ENCODE measurements around the gene DYNC1H1. TPM values are rescaled to one million over a fixed set of nuclear protein-coding genes. Genes with fewer than 3 reads are reported as not detected.
A peak's percentile ranks its signal among the peaks of the same experiment; 100 is the strongest.

Gene DYNC1H1
- total RNA-seq, 2 experiments from 2014 or later = 291 to 301 TPM

GRCh38 chr14:102016420-102017090, 52.2 kb downstream of the DYNC1H1 start:
- ATAC-seq = no peak
- DNase-seq = no peak
- no peak for TF ChIP-seq CTCF (IDR thresholded peaks at IDR 0.05)
- CTCF ChIA-PET = no interaction called here
- H3K27ac Mint-ChIP-seq = no peak overlapping the region
- POLR2A ChIA-PET = interaction anchor here (0.9 kb wide), 1 partner anchor 8 kb away, joined by 3 read pairs; no protein-coding TSS in a partner anchor
- peaks cover 77% of the 10 kb centered on the region for H3K36me3 Mint-ChIP-seq (ENCODE audit: low read depth)
- H3K4me1 Mint-ChIP-seq (ENCODE audit: low read depth) = peaks cover 23% of the 10 kb centered on the region
- no peak overlapping the region for H3K4me3 Mint-ChIP-seq
- no peaks in the 10 kb centered on the region for H3K9me3 Mint-ChIP-seq
- H3K27me3 Mint-ChIP-seq = no peaks in the 10 kb centered on the region
- intact Hi-C loops (cut with micrococcal nuclease) = no loop called here

GRCh38 chr14:102018251-102018650, 53.9 kb downstream of the DYNC1H1 start:
- TF ChIP-seq CTCF (IDR thresholded peaks at IDR 0.05) = no peak
- Mint-ChIP-seq H3K4me3 (no peak overlapping the region), H3K36me3 (ENCODE audit: low read depth) (peaks cover 71% of the 10 kb centered on the region), H3K27ac (no peak overlapping the region), H3K9me3 (no peaks in the 10 kb centered on the region), H3K4me1 (ENCODE audit: low read depth) (peaks cover 23% of the 10 kb centered on the region), H3K27me3 (no peaks in the 10 kb centered on the region)
- no peak for DNase-seq
- intact Hi-C loops (cut with micrococcal nuclease) = no loop called here
- ChIA-PET POLR2A (no interaction called here), CTCF (interaction anchor here (1.4 kb wide), 1 partner anchor 11 kb away, joined by 3 read pairs; no protein-coding TSS in a partner anchor)
- ATAC-seq = no peak

GRCh38 chr14:102019006-102019540, 54.7 kb downstream of the DYNC1H1 start:
- POLR2A ChIA-PET = interaction anchor here (1.0 to 1.5 kb wide), 8 partner anchors 11 to 163 kb away, joined by 3 to 4 read pairs (median 3); partner anchors contain the start of gene DYNC1H1

GRCh38 chr14:102020058-102020971, 55.9 kb downstream of the DYNC1H1 start:
- intact Hi-C loops (cut with micrococcal nuclease) = loop anchor here (10.0 kb wide), 1 partner anchor 64 kb away; the partner anchor contains the start of gene HSP90AA1
- CTCF ChIA-PET = interaction anchor here (0.9 to 2.0 kb wide), 5 partner anchors 15 to 205 kb away, joined by 3 to 9 read pairs (median 3); no protein-coding TSS in a partner anchor
- POLR2A ChIA-PET = interaction anchor here (0.7 to 1.5 kb wide), 12 partner anchors 9 to 173 kb away, joined by 3 to 4 read pairs (median 3); partner anchors contain the start of gene DYNC1H1
- ATAC-seq (peak; percentile 94), DNase-seq (peak; percentile 88)
- Mint-ChIP-seq H3K4me1 (ENCODE audit: low read depth) (peaks cover 23% of the 10 kb centered on the region), H3K27ac (peak overlapping the region; percentile 75), H3K9me3 (no peaks in the 10 kb centered on the region), H3K27me3 (no peaks in the 10 kb centered on the region), H3K4me3 (peak overlapping the region; percentile 1), H3K36me3 (ENCODE audit: low read depth) (peaks cover 67% of the 10 kb centered on the region)
- no peak for TF ChIP-seq CTCF (IDR thresholded peaks at IDR 0.05)

More at GRCh38 chr14:102019006-102019540, 54.7 kb downstream of the DYNC1H1 start:
- H3K36me3 Mint-ChIP-seq (ENCODE audit: low read depth) = peaks cover 68% of the 10 kb centered on the region
- H3K27ac Mint-ChIP-seq = peak overlapping the region; percentile 22
- CTCF ChIA-PET = interaction anchor here (1.0 to 1.4 kb wide), 3 partner anchors 12 to 299 kb away, joined by 3 read pairs; no protein-coding TSS in a partner anchor
- intact Hi-C loops (cut with micrococcal nuclease) = no loop called here
- peaks cover 23% of the 10 kb centered on the region for H3K4me1 Mint-ChIP-seq (ENCODE audit: low read depth)
- no peak for DNase-seq
- no peaks in the 10 kb centered on the region for H3K9me3 Mint-ChIP-seq
- H3K27me3 Mint-ChIP-seq = no peaks in the 10 kb centered on the region
- no peak for TF ChIP-seq CTCF (IDR thresholded peaks at IDR 0.05)
- no peak overlapping the region for H3K4me3 Mint-ChIP-seq
- ATAC-seq = no peak

Measured in activated CD8-positive, alpha-beta T cell treated with anti-CD3 and anti-CD28 coated beads for 36 hours (primary cell).